Activated effector memory CD4-positive, alpha-beta T cell treated with Interleukin-2 at 50 U/mL for 16 hours (primary cell): Measurements from ENCODE around the gene HOXB6.

Experiments used
- DNase-seq: peaks from one replicate; pipeline ENCODE4 v3.0.0-alpha.2; 2020

The HOXB6 gene

DNA sequence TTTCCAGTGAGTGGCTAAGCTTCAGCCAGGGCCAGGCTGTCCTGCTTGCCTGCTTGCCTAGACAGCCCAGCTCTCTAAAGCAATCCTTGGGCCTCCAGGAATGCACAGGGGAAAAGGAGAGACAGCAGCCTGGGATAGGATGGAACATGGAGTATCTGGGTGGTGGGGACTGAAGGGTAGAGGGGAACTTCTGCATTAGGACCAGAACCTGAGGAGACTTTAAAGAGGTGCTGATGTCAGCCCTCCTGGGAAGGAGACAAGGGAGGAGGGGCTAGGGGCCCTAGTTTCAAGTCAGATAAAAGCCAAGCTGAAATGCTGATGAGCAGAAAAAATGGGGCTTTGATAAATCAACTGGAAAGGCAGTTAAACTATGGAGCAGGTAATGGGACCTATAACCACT lies 4.2 kb upstream of the HOXB6 start:
- DNase-seq, result no peak

DNA sequence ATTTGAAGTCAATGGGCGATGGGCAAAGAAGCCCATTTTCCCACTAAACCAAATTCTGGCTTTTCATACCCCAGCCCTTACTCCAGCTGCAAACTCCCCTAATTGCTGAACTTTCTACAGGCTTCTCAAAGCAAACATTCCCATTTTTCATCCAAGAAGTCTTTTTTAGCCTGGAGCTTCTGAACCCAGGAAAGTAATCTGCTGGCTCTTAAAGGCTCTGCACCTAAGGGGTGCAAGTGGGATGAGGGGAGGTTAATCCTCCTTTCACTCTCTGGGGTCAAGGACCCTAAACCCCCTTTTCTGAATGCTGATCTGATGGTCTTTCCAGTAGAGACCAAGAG lies 3.7 kb upstream of the HOXB6 start:
- DNase-seq, result no peak

DNA sequence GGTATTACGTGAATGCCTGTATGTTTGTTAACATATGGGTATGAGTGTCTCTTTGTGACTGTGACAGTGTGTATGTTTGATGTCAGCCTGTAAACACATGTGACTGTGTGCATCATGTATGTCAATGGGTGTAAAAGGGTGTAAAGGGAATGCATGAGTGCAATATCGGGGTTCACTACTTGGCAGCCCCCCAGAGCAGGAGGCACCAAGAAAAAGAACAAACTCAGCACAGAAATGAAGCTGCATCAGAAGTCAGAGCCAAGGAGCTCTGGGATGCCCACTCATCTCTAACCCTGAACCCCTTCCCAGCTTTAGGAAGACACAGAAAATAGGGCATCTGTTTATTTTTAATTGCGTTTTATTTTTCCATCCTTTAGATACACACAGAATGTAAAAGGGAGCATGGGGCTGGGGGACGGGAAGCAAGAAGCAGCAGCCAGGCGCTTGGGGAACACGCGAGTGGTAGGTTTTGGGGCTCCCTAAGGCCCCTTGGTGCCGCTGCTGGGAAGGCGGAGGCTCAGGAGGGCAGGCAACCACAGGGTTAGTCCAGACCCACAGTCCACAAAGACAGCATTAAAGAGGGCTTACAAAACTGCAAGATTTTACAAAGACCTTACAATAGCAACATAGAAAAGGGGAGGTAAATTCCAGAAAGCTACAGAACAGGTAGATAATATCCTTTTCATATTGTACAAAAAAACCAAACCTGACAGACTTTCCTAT lies 2.3 kb upstream of the HOXB6 start:
- no peak for DNase-seq

DNA sequence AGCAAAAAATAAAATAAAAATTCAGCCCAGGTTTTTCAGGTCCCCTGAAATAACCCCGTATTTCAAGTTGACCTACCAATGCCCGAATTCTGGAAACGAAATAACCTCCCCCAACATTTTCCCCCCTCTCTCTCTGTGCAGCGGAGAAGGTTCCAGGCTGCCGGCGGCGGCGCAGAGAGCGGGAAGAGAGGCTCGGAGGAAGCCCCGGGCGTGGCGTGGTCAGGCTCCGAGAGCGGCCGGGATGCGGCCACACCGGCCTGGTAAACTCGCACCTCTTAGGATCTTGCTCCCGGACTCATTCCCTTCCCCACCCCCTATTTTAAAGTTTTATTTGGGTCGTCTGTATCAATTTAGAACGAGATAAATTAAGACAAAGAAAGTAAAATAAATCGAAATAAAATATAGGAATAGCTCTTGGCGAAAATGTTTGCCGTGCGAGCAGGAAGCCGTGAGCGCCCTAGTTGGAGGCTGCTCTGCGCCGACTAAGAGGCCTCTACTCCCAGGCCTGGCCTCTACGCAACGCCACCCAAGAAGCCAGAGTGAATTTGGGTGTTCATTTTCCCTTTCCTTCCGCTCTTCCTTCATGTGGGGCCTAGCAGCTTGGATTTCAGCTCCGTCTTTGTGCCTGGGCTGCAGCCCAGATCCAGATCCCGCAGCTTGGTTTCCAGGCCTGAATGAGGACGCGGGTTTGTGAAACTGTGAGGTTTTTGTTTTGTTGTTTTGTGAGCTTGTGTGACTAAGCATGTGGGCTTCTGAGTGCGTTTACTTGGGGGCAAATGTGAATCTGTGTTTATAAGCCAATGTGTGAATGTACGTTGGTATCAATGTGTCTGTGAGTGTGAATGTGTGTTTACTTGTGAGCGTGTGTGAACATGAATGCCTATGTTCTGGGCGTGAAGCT lies 1.5 kb upstream of the HOXB6 start:
- no peak for DNase-seq

DNA sequence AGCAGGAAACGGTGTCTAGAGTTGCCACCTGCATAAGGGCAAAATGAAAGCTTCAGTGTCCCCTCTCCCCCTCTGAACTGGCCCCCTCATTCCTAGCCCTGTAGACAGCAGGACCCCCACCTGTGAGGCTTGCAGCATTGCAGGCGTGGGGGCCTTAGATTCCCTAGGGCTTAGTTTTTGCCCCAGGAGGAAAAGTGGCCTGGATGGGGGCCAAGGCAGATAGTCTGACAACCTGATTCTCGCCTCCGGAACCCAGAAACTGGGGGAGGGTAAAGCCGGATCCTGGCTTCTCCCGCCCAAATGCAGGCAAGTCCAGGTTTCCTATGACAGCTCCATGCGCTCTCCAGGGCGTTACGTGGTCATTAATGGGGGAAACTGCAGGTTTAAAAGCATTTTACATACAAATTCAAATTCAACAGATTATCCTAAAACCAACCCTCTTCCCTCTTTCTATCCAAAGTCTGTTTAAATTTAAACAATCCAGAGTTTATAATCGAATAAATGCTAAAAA lies 678 bp upstream of the HOXB6 start:
- no peak for DNase-seq

DNA sequence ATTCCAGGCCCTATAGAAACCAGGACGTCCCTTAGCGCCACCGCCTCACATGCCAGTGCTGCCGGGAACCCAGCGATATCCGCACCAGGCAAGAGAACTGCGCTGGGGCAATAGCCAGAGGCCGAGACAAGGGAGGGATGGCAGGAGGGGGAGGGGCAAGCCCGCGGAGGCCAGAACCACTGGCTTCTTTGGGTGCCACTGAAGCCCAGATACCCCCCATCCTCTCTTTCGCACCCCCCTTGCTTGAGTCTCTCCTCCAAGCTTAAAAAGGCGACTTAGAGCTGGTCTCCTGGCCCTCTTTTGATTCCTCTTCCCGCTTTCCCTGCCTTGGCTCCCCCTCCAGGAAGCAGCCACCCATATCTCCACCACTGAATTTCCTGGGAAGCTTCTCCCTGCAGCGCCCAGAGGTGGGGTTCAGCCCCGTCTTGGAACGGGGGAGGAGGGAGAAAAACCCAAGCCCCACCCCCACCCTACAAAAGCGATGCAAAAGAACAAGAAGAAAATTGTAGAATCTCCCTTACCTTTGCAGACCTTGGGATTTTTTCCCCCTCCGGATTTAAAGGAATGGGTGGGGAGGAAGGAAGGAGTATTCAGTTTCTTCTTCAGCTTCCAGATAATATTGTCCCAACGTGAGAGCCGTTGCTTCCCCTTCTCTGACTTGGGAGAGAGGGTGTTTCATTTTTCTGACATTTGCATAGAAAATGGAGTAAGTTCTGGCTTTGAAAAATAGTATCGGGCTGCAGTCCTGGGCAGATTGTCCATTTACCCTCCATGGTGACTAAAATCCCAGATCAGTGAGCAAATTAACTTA lies 622 bp downstream of the HOXB6 start:
- DNase-seq, result no peak

DNA sequence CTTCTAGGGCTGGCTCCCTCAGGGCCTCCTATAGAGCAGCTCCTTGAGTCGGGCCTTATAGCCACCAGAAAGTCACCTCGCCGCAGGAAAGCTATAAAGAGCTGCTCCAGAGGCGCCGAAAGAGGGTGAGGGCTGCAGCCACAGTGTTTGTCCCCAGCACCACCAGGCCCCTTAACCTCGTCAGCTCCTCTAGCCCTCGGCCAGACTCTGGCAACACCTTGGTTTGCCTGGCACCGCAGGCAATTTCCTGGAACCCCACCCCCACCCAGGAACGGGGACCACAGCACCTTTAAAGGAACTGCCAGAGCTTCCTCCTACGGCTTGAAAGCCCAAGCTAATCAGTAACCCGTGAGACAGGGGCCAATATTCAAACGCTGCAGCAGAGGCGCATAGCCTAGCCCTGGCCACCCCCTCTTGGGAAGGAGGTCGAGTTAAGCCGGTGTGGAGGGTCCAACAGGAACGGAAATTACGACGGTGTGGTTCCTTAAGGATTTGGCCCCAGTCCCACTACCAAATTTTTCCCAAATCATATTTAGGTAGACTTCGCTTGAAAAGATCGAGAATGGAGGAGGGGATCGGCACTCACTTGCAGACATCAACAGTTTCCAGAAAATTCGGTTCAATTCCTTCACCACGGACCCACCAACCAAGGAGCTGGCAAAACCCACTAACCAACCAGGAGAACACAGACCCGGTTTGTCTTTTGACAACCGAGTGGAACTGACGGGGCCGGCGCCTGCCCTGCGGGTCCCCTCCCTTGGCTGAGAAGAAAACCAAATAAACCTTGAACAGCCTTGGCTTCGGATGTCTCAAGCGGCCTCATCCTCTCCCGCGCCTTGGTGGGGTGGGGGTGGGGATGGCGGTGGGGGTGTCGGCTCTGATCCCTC lies 3.0 kb downstream of the HOXB6 start:
- no peak for DNase-seq

DNA sequence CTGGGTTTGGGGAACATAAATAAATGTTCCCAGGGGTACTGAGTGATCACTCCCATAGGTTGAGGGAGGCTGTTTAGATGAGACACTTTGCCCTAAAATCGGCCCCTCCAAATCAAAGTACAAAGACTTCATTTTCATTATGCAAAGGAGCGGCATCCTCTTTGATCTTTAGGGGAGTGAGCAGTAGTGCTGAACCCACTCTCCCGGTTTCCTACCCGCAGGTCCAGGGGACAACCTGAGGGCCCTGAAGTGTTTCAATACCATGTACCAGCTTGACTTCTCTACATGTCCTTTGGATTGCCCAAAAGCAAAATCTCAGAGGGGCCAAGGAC lies 3.6 kb downstream of the HOXB6 start:
- DNase-seq, result no peak

DNA sequence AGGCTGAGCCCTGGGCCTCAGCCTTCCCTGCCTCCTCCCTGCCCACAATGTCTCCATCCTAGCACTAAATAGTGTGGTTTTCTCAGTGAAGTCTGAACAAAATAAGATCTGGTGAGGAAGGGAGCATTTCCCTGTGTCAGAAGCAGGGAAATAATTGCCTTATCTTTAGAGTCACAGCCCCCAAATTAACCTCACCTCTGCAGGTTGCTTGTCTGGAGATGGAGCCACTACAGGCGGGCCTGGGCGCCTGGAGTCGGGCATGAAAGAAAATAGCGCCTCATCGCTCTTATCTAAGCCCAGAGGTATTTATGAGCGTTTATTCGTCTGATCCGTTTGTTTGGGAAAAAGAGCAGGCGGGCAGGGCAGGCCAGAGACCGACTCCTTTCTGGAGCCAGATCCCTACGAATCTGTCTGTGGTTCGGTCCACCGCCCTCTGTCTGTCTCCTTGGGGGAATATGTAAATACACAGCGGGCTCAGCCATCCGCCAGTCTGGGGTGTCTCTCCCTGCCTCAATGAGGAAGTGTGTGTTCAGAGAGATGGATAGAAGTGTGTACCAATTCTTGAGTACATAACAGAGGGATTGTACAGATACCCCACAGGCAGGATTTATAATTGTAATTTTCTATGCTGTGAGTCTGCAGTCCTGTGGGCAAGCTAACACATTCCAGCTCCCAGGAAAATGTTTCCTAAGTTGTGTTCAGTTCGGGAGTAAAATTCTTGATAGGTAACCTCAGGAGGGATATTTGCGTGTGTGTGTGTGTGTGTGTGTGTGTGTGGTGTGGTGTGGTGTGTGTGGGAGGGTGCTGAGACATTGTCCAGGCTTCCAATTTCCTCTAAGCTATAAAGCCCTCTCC lies 4.3 kb downstream of the HOXB6 start:
- no peak for DNase-seq

DNA sequence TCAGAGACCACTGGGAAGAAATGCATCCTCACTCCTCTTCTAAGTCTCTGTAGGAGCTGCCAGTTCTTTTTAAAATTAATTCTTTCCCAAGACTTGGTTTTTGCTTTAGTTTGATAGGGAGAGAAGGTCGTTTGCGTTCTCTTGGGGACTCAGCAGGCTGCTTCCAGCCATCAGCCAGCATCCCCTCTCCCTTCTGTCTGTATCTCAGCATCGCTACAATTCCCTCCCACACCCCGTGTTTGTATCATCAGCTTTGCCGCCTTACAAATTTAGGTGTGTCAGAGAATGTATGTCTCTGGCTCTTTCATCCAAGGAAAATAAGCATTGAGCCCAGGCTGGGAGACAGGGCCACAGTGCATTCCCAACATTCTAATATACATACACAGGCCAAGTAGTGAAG lies 5.4 kb downstream of the HOXB6 start:
- no peak for DNase-seq

DNA sequence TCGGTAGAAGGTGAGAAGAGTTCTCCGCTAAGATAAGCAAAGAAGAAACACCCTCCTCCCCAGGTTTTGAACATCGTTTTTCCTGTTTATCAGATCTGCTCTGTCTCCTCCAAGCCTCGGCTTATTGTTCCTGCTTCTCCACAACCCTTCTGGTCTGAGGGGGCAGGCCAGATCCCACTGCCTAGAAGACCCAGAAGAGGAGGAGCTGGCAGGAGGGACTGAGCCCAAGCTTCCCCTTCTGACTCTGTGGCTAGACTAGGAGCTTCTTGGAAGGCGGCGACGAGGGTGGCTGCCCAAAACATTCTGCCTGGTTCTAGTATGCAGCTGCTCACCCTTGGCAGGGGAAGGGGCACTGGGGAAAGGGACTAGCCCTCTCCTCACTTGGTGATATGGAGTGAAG lies 6.0 kb downstream of the HOXB6 start:
- no peak for DNase-seq

DNA sequence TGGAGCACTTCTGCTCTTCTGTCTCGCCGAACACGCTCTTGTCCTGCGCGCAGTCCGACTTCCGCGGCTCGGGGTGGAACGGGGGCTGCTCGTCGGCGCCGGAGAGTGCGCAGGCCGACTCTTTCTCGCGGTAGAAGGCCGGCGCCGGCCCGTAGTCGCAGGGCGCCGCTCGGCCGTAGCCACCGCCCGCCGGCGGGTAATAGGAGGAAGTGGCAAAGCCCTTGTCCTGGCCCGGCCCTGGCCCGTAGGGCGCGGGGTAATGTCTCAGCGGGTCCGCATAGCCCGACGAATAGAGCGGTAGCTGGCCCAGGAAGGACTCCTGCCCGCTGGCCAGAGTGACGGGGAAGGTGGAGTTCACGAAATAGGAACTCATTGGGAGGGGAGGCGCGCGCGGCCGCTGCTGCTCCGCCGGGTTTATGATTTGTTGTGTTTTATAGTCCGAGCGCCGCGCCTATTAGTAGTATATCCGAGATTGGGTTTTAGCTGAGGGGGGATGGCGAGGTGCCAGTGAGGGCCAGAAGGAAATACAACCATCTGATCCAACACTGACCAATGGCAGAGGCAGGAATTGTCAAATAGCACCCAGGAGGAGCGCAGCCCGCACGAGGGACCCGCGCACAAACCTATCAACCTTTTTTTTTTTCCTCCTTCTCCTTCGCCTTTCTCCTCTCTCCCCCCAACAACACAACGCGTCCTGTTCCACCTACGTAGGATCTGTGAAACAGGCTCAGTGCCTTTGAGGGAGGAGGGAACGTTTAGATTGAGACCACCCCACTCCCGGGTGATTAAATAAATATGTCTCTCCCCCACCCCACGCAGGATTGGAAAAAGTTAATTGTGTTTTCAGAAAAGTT lies 6.8 kb downstream of the HOXB6 start:
- no peak for DNase-seq

DNA sequence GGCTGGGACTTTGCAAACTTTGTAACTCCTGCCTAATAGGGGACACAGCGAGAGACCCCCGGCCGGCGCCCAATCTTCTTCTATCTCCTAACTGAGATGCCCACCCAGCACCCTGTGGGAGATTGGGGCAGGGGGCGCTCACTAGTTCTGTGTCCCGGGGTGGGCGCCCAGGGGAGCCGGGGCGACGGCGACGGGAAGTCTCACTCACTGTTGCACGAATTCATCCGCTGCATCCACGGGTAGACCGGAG lies 7.3 kb downstream of the HOXB6 start:
- DNase-seq, result no peak

DNA sequence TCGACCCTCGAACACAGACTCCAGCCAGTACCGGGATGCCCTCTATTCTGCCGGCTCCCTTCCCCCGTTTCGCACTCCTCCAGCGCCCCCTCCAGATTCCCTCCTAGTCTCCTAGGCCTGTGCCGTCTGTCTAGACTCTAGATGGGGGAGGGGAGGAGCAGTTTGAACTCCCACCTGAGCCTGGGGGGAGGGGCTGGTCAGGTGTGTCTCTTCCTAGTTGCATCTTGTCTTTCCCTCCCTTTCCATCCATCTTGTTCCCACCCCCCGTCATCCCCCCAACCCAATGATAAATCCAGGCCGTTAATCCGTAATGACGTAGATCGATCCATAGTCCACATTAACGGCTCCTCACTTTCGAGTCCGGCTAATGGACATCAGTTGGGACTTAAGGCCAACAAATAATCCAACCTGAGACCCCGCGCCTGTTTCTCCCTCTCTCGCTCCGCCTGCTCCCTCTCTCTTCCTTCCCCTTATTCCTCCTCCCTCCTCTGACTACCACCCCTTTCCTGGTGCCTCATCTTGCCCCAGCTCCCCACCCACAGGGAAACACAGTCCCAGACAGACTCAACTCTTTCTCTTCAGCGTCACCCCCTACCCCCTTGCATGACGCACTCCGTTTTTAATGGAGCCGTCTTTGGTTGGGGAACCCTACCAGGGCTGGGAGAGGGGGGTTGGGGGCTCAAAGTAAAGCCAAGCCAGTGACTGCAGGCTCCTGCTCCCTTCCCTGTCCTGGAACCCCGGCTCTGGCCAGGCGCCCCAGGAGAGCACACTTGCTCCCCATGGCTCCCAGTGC lies 7.9 kb downstream of the HOXB6 start:
- no peak for DNase-seq

DNA sequence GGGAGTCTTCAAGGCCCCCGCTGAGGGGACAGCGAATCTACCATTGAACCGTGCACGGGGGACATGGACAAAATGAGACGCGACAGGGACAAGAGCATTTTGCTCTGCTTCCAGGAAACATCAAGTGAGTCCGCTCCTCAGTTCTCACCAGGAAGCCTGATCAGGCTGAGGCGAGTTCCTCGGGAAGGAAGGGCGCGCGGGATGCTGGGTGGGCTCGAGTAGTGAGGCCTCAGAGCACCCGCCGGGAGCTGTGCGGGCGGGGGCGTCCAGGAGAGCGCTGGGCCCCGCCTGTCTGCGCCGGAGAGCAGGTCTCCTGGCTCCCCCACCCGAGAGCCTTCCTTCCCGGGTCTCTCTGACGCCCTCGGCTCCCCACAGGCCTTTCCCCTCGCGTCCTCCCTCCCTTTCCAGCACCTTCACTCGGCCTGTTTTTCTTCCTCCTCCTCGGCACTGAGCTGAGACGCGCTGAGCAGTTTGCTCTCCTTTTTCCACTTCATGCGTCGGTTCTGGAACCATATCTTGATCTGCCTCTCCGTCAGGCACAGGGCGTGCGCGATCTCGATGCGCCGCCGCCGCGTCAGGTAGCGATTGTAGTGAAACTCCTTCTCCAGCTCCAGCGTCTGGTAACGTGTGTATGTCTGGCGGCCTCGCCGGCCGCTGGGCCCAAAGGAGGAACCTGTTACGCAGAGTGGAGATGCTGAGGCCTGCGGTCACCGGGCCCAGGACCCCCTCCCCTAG lies 8.6 kb downstream of the HOXB6 start:
- no peak for DNase-seq

DNA sequence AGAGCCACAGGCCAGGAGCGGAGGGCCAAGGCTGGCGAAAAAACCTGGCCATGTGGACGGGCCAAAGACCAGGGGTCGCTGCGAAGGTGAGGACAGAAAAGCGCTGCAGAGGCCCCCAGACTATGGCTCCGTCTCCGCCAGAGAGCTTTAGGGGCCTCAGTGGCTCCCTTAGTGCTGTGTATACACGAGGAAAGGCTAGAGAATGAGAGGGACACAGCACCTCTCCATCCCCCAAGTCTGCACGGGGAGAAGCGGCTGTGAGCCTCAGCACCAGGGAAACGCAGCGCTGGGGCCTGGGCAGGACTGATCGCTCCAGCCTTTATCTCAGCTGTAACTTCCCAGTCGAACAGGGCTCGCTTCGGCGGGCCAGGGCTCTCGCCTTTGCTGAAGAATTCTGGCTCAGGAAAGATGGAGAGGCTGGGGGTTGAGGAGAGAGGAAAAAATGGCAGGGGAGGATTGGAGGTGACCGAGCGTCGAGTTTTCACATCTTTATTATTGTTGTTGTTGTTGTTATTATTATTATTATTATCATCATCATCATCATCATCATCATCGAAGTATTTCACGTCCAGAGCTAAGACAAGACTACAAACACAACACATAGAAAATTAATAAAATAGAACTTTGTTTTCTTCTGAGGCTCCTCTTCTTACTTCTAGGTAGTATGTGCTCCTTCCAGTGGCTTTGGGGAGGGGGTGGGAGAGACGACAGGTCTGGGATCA lies 9.3 kb downstream of the HOXB6 start:
- DNase-seq, result no peak

DNA sequence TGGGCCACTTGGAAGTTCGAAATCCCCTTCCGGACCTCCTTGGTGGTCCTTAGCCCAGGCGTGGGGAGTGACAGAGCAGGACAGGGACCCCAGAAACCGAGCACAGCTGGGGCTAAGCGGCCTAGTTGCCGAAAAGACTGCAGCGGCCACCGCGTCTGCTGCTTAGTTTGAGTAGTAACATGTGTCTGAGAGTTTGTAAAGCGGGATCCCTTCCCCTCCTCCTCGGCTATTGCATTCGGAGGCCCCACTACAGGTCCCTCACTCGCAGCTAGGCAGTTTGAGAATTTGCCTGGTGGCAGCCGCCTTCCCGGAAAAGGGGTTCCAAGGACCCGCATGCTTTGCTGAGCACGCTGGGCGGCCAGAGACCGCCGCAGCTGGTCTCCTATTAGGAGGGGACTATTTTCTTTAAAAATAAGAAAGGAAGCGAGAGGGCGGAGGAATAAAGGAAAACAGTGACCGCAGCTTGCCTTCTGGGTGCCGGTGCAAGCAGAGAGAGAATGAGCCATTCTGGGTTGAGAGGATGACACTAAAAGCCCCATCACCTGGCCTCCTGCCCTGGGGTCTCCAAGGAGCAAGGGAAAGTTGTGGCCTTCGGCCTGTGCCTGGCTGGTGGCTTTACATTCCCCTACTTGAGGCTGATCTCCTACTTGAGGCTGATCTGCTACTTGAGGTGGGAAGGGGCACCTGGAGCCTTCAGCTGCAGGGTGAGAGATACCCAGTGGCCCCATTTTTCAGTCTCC lies 10.1 kb downstream of the HOXB6 start:
- DNase-seq, result no peak
